IPS-NIHi7 (cell line): ENCODE measurements around the gene SERPINI1.

Source experiments
- DNase-seq: peaks from one replicate; pipeline ENCODE4 v3.0.0; 2012; ENCODE audit warnings: mixed read lengths; ENCODE audit errors: extremely low spot score

Gene SERPINI1

DNA sequence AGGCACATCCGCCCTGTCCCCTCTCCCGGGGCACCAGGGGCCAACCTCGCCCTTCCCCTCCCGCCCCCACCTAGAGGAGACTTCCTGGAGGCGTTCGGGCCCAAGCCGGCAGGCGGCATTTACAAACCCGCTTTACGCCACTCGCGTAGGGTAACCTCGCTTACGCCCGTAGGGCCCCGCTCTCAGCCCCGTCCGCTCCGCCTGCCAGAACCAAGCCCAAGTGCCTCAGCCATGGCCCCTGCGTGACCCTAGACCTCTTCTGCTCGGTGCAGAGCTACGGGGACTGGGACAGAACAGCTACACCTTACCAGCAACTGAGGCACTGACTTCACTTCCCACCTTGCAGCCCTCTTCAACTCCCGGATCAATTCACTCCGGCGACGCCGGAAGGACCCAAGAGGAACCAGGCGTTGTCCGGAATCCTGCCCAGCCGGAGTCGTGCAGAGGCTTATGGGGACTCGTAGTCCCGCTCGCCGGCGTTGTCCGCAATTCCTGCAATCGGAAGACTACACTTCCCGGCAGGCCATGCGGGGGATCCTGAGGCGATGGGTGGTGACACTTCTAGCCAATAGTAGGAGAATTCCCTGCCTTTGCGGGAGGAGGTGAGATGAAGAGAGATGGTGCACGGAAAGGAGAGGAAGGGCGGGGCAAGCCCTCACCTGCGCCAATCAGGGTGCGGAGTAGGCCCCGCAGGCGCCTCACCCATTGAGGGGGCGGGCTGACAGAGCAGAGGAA lies 856 bp upstream of the SERPINI1 start, which contains the start of gene PDCD10:
Gene PDCD10, minus strand, starts transcription at position 395 of the 735 bp plus-strand sequence. CDS start 14,735 bp downstream, outside the sequence.
- DNase-seq = peak; percentile 86

- DNase-seq = no peak
These were observed 805 bp downstream of the SERPINI1 start for GRCh38 chr3:167736264-167736787.

DNA sequence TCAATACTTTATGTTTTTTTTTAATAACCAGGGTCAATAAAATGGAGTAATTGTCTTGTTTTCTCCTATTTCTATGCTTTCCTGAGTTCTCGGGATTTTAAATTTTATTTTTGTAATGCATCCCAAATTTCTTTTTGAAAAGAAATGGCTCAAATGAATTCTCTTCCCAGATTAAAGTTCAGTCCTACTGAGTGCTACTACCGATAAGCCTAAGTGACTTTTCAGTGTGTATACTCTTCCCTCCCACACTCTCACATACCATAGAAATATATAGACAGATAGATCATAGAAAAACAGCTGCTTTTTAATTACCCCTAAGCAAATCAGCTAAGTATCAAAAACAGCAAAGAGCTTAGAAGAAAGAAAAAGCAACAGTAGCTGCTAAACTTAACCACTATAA lies 1.5 kb downstream of the SERPINI1 start:
- no peak for DNase-seq

GRCh38 chr3:167738037-167738436 lies 2.5 kb downstream of the SERPINI1 start:
- no peak for DNase-seq

DNA sequence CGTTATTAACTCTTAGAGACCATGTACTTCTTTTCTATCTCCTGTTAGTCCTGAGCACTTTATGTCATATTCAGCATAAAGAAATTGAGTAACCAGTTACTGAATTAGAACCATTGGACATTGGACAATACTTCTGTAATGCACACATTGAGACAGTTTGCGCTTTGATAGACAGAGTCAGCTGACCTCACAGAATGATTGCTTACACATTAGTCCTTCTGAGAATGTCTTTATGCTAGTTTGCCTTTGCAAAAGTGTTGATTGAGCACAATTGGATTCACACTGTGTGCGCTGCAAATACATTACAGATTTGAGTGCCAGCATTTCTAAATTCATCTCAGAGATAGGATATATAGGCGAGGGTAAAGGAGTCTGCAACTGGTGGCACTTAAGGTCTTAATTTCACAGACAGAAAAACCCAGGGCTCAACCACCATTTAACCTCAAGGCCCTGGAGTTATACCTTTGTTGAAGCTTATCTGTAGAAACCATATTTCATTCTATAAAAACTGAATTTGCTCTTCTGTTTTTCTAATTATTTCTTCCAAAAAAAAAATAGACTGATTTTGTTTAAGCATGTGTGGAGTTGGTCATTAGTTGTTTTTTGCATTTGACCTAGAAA lies 3.8 kb downstream of the SERPINI1 start:
- no peak for DNase-seq

GRCh38 chr3:167740961-167741587 lies 5.6 kb downstream of the SERPINI1 start:
- peak; percentile 53 for DNase-seq

- DNase-seq = no peak
These were observed 6.8 kb downstream of the SERPINI1 start for GRCh38 chr3:167742338-167742737.

DNA sequence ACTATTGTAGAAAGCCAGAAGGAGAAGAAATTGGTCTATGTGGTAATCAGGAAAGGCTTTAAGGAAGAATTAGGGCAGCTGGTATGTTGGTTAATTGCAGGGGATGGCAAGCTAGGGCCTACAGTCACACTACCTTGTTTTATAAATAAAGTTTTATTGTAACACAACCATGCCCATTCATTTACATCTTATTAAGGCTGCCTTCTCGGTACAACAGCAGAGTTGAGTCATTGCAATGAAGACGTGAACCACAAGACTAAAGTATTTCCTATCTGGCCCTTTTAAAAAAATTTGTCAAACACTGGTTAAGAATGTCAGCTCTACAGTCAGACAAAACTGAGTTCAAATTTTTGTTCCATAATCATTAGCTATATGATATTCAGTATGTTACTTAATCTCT lies 8.3 kb downstream of the SERPINI1 start:
- DNase-seq = no peak

DNA sequence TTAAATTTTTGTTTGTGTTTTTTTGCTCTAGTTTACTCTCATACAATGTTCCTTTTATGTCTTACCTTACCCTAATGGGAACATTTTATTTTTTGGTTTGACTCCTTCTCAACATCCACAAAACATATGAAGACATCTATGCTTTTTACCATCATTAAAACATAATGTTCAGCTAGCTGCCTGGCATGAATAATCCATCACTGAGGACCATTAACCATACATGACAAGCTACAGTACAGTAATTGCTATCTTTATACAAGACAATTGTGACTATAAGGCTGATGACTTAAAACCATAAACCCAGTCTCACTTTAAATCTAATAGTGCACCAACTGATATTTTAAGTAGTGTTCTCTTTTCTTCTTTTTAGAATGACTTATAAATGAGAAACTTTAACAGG lies 13.7 kb downstream of the SERPINI1 start:
- no peak for DNase-seq

- DNase-seq = no peak
These were observed 14.2 kb downstream of the SERPINI1 start for GRCh38 chr3:167749728-167750127.

DNA sequence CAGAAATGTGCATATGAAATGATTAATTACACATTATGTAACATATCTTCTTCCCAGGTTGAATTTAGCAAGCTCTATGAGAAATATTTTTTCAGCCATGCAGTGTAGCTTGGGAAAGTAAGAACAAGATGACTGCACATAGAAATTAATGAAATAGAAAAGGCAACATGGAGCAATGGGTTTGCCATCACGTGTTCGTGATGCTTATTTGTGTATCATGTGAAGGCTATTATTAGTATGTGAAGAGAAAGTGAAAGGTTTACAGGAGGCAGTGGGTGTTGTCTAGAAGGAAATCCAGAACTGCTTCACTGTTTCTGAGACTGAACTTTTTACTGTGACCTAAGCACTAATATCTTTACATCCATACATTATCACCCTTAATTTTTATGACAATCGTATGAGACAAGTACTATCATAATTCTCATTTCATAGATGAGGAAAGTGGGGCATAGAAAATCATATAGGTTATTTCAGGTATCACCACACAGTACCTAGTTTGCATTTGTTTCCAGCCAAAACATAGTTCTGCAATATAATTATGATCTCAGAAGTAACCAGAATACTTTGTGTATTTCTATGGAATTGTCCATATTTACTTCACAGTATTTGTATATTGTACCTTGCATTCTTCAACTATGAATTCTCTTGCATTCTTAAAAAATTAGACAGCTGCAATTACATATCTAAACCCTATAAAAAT lies 14.9 kb downstream of the SERPINI1 start:
- DNase-seq = no peak

- no peak for DNase-seq
These were observed 18.5 kb downstream of the SERPINI1 start for GRCh38 chr3:167754049-167754448.

DNA sequence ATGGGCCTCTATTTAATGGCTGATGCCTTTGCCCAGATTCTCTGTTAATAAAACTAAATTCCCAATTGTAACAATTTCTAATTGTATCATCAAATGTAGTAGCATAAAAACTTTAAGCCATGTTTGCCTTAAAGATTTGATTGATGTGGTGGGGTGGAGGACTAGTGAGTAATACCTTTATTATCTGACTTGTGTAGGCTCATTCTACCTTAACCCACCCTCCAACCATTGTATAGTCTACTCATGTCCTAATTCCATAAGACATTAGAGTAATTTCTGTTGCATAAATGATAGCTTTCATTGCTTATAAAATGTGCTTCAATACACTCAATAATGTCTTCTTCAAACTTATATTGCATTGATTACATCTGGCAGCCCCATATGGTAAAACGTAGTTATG lies 25.8 kb downstream of the SERPINI1 start:
- no peak for DNase-seq

- no peak for DNase-seq
These were observed 26.8 kb downstream of the SERPINI1 start for GRCh38 chr3:167762296-167762695.

DNA sequence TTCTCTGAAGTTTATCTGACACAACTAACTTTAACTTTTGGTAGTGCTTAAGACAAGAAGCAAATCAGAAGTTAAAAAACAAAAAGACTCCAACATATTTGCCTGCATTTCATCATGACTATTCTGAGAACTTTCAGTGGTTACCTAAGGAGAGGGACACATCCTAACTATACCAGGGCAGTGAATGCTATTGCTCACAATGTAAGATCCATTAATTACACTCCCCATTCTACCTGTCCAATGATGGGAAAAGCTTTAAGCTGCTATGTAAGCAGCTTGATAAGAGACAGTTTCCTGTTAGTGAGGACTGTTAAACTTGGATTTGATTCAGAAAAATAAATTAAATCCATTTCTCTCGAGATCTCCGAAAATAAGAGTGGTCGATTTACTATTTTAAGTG lies 37.5 kb downstream of the SERPINI1 start:
- DNase-seq = no peak

GRCh38 chr3:167773584-167773983 lies 38.1 kb downstream of the SERPINI1 start:
- no peak for DNase-seq

GRCh38 chr3:167776066-167776685 lies 40.7 kb downstream of the SERPINI1 start:
- DNase-seq = no peak

DNA sequence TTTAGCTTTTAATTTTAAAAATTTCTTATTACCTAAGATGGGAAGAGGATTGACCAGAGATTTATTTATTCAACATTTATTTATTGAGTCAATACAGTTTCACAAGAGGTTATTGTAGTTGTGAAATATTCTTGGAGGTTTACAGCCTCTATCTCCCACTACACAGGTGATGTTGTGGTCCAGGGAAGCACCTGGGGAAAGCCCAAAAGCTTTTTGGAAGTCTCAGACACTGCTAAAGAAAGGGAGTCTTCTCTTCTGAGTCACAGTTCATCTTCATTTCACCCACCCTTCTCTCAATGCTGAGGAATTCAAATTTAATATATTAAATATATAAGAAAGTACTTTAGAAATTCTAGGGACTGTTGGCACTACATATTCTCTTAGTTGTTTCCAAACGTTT lies 41.8 kb downstream of the SERPINI1 start:
- DNase-seq = no peak

DNA sequence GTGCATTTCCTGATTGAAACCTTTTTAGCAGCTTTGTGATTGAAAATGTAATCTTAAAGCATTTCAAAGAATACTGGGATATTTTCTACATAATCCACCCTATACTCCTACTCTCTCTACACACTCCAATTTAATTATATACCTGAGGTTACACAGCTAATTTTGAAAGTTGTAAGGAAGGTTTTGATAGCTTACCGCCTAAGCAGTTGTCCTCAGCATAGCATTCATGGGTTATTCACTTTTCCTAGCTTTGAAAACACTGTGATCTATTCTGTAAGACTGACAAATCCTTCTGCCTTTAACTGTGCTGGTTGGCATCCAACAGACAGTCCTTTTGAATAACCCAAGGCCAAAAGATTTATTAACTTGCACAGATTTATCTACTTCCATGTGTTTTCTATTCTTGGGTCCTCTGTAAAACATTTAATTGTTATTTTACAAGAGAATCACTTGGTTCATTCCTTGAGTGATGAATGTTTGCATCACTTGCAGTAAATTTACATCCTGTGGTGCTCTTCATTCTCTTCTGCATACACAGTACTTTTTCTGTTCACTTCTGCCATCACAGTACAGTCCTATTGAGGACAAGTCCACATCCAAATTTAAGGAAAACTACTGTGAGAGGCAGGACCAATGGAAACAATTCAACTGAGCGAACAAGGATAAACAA lies 44.8 kb downstream of the SERPINI1 start:
- DNase-seq = no peak

GRCh38 chr3:167783781-167784180 lies 48.3 kb downstream of the SERPINI1 start:
- DNase-seq = no peak

- DNase-seq = no peak
These were observed 50.3 kb downstream of the SERPINI1 start for GRCh38 chr3:167785790-167786189.
